Activated T-cell treated with anti-CD3 and anti-CD28 coated beads, Interleukin-2, amount 50 U/mL, for 1 hour (primary cell): ENCODE measurements around the gene DHX9.
"Not testable (repeated sequence)": the region's sequence is repeated elsewhere in the genome, so short reads cannot be mapped to it uniquely, and the experiment has no call there.

Experiments used
- DNase-seq: peaks from one replicate; pipeline ENCODE4 v3.0.0-alpha.2; 2020

Gene DHX9

DNA sequence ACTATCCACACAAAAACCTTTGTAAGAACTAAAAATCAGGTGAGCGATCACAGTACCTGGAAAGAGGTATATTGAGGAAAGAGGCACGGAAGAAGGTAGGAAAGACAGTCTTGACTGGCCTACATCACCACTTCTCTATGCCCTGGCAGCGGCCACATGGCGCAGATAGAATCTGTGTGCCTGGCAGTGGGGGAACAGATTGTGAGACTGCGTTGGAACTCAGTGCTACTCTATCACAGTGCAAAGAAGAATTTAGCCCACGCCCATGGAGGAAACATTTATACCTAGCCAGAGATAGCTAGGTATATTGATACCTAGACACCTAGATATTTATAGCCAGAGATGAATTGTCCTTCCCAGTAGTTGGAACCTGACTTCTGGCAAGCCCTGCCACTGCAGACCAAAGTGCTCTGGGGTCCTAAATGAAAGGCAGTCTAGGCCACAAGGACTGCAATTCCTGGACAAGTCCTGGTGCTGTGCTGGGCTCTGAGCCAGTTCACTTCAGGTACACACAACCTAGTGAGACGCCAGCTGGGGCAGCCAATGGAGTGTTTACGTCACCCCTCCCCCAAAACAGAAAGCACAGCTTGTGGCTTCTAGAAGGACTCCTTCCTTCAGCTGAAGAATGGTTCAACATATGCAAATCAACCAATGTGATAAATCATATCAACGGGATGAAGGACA, 51.9 kb downstream of the DHX9 start:
- DNase-seq, result no peak

GRCh38 chr1:182897696-182898095, 58.5 kb downstream of the DHX9 start:
- no peak for DNase-seq

DNA sequence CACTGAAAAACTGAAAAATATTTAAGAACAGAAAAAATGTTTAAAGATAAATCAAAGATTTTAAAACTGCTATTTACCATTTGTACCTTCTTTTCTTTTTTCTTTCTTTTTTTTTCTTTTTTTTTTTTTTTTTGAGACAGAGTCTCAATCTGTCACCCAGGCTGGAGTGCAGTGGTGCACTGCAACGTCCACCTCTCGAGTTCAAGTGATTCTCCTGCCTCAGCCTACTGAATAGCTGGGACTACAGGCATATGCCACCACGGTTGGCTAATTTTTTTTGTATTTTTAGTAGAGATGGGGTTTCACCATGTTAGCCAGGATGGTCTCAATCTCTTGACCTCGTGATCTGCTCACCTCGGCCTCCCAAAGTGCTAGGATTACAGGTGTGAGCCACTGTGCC, 62.8 kb downstream of the DHX9 start:
- not testable (repeated sequence) for DNase-seq

GRCh38 chr1:182905321-182905720, 66.2 kb downstream of the DHX9 start:
- no peak for DNase-seq

GRCh38 chr1:182909578-182909977, 70.4 kb downstream of the DHX9 start:
- DNase-seq, result no peak

GRCh38 chr1:182910143-182910542, 71.0 kb downstream of the DHX9 start:
- DNase-seq, result no peak

DNA sequence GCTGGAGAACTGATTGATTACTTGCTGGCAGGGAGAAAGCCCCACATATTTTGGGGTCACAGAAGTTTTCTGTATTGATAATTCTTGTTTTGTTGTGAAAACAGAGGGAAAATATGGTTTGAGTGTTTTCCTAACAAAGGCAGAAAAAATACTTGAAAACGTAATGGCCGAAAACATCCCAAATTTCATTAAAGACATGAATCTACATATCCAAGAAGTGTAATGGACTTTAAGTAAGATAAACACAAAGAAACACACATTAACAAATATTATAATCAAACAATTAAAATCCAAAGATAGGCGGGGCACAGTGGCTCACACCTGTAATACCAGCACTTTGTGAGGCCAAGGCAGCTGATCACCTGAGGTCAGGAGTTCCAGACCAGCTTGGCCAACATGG, 74.3 kb downstream of the DHX9 start:
- DNase-seq, result no peak

DNA sequence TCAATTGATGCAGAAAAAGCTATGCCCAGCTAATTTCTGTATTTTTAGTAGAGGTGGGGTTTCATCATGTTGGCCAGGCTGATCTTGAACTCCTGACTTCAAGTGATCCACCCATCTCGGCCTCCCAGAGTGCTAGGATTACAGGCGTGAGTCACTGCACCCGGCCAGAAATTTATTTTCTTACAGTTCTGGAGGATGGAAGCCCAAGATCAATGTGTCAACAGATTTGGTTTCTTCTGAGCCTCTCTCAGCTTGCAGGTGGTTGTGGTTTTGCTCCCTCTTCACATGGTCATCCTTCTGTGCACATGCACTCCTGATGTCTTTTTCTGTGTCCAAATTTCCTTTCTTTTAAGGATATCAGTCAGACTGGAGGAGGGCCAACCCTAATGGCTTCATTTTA, 78.2 kb downstream of the DHX9 start:
- no peak for DNase-seq

GRCh38 chr1:182925661-182926060, 86.5 kb downstream of the DHX9 start:
- DNase-seq, result no peak

GRCh38 chr1:182927693-182928433, 88.7 kb downstream of the DHX9 start:
- DNase-seq, result no peak

DNA sequence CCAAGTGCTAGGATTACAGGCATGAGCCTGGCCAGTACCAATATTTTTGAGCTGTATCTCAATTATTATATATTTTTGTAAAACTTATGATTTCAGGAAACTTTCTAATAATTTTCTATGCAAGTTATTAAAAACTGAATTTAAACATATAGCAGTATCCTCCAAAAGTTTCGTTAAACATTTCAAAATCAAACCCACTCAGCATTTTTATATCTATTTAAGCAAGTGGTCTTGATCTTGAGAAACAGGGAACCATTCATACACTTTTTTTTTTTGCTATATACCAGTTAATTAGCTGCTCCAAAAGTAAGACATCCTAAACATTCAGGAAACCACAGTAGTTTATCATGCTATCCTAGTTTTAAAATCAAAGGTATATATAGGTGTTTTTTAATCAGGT, 91.8 kb downstream of the DHX9 start:
- DNase-seq, result no peak

- DNase-seq, result no peak
These were observed 96.6 kb downstream of the DHX9 start for GRCh38 chr1:182935716-182936115.
